ENCODE measurements around the gene WARS2.

WARS2 gene

DNA sequence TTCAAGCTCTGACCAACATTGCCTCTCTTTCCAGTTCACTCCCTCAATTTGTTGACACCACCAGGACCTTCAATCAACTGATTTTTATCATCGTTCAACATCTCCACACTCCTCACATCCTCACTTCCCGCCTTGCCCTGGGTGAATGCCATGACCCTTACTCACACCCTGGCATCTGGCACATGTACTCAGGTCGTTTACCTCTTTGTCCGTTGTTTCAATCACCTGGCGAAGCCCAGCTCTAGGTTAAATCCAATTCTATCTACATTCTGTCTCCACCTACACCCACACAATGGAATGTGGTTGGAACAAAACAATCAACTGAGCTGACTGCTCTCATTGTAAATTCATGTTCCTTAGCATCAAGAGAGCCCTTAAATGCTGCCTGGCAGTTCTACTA is 128.1 kb downstream of the WARS2 start:
- no peak for DNase-seq

DNA sequence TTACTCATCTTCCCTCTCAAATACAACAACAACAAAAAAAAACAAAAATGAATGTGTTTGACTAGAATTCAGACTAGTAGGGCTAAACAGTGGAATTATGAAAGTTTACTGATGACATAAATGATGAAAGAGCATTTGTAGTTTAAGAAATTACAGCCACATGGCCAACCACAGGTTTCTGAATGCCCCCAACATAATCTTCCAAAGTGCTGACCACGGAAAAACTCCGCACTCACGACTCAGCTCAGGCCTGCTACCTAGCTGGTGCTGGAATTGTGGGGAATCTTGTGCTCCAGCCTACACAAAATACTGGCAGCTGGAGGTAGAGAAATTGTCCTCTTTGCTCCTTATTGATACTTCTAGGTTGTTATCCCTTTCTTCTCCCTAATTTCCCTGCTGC is 128.7 kb downstream of the WARS2 start:
- no peak for DNase-seq

DNA sequence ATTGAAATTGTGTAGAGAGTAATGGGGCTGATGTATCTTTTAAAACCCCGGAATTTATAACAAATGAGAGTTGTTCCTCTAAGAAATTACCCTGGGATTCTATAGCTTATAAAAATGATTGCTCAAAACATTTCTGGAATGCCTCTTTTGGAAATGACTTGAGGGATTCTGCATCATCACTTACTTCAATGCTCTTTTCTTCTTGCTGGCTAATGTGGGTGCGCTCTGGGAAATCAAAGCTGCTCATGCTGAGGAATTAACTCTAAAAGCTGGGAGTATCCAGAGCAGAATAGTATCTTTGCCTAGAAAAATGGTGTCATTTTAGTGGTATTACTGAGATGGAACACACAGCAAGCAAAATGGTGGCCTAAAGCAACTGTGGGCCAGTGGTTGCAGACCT is 129.3 kb downstream of the WARS2 start:
- DNase-seq = no peak

DNA sequence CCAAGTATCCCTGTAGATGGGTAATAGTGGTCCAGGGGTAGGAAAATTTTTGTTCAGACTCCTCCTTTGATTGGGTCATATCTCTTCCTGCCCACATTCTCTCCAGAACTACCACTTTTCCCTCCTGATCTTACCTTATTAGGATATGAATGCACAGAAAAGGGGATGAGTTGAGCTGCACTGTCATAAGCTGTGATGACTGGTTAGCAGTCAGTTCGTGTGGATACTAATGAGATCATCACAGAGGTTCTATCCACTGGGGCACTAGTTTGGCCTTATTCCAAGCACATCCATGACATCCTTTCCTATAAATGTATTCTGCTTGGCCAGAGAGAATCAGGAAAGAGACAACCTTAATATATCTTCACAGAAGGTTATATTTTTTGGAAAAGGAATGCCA is 130.3 kb downstream of the WARS2 start:
- DNase-seq = no peak

DNA sequence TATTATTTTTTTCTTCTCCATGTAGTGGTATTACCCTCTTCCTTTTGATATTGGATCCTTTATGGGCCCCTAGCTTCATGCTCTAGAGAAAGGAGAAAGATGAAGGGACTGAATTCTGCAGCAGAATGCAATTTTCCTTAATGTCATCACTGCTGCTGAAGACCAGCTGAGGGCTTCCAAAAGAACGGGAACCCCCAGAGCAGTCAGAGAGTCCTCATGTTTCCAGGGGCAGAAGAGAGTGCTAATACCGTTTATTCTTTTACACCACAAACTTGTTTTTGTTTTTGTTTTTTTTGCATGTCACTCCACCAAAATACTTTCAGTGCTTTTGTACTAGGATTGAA is 131.2 kb downstream of the WARS2 start:
- DNase-seq = no peak

DNA sequence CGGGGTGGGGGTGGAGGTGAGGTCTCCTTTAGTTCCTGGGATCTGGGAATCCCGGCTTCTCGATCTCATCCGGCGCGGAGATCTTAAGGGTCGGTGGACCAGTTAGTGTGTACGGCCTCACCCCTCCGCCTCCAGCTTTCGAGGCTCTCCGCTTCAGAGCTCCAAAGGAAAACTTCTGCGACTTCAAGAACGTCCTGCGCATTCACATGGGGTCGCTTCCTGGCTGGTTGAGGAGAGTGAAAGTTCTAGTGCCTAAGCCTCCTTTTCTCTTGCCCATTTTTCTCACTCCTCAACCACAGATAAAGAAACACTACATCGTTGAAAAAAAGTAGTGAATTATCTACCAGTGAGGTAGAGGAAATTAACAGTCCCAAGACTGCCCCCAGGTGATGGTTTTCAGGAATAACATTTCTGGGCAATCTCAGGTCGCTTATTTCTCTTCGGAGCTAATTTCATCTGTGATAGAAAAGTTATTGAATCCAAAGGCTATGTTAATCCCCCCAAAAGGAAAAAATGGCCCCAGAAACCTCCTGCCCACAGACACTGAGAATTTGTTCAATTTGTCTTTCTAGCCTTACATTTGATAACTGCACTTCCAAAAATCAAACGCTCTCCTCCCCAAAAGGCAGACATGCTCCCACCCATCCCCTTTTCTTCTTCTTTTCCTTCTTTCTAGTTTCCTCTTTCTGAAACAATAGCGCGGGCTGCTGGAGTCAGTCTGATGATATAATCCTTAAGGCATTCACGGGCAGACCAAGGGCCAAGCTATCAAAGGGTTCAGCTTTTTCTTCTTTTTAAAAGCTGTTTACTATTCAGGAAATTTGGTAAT is 131.8 kb downstream of the WARS2 start:
- DNase-seq = peak in 1 of 5 experiments; percentile 39

DNA sequence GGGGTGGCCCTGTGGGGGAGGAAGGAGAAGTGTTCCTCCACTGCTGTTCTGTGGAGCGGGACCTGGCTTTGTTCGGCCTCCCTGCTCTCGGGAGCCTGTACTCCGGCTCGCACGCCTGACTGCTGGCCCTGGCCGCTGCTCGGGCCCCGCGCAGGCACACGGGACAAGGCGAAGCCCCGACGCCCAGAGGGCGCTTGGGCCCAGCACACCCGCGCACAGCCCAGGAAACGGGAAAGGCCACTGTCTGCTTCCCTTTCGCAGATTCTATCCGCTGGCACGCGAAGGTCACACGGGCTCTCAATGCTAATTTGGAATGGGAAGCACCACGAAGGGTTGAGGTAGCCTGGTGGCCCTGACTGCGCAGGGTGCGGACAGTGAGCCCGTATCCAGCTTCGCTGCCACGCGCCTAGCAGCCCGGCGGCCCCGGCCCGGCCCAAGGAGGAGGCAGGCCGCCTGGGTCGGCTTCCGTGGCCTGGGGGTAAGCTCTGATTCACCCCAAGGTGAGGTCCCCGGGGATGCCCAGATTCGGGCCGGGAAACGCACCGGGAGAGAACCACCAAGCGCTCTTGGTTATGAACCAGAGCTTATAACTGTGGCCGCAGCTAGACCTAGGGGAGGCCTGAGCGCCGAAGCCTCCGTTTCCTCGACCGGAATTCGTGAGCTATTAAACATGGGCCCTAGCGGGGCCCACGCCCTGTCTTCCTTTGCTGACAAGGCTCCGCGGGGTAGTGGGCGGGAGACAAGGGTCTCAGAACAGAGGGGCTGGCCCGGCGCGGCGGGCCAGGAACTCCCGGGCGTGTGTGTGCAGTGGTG is 132.6 kb downstream of the WARS2 start:
- no peak for DNase-seq

DNA sequence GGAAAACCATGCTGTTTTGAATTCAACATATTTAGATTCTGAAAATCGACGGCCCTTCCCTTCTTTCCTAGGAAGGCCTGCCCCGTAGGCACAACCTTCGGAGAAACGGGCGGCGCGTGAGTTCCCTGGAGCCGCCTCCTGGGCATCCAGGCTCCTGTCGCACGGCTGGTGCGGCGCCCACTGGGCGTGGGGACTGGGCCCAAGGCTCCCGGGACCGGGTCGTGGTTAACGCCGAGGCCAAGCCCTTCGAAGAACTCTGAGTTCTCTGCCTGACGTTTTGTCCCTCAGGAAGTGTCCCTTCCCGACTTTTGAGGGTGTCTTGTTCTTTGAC is 133.1 kb downstream of the WARS2 start:
- DNase-seq = no peak

DNA sequence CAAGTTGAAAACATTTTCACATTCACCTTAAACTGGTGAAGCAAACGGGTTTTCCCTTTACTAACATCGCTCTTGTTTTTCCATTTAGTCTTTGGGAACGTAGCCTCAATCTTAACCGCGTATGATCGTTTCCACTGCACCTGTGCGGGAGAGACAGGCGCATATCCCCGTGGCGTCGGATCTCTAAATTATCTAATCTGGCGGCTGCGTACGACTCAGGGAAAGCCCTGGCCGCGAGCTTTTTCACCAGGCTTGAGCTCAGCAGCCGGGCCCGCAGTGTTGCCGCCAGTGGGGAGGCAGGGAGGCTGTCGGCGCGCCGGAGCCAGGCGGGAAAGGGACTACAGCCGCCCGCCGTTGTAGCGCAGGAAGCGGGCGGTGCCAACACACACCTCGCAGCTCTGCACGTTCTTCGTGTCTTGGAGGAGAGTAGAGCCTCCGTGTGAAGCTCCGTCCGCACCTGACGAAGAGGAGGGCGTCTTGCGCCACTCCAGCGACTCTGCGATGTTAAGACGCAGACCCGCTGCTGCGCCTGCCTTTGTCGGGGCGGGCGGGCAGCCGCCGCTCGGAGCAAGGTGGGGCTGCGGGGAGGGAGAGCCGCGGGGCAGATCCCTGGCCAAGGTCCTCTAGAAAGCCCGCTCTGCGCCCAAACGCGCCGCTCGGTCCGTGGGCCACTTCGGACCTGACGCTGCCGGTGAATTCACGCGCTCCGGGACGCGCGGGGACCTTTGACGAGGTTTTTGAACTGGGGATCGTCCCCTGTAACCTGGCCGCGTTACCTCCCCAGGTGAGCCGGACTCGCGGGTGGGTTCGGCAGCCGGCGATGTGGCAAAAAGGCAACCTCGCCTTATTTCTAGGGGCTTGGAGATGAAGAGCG is 133.8 kb downstream of the WARS2 start:
- DNase-seq = no peak

DNA sequence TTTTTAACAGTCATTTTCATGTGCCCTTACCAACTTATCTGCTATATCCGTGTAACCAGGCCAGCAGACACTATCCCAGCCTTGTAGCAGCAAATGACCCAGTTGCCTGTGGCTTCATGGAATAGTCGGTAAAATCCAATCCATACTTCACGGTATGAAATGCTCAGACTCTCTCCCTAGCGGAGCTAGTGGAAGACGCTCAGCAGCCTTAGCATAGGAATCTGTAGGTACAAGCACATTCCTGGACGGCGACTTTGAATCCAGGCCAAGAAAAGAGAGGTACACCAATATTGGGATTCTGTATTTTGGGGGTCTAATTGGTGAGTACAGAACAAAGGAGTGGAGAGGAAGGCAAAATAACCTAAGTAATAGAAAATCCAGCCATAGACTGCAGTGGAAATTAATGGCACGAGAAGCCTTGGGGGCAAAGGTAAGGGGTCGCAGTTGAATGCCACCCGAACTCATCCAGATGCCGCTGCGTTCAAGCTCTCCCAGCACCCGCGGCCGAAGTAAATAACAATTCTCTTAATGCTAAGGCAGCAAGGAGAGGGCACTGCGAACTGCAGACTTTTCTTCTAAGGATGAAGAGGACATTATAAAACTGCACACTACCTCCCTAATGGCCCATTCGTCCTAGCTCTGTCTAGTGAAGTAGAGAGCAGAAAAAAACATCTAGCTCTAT is 134.6 kb downstream of the WARS2 start:
- DNase-seq = no peak

DNA sequence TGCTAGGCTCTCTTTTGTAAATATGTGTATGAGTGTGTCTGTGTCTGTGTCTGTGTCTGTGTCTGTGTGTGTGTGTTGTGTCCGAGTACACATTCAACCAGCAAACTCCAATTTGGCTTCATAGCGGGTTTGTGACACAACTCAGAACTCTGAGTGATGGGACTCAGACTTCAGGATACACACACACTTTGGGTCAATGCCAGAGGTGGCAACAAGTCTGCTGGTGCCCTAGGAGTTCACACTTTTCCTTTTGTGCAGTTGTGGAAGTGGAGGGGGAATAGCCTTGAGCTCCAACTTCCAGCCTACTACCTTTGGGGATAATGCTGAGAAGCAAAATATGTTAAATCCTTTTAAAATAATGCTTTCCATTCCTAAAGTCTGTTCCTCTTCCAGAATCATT is 135.7 kb downstream of the WARS2 start:
- no peak for DNase-seq

DNA sequence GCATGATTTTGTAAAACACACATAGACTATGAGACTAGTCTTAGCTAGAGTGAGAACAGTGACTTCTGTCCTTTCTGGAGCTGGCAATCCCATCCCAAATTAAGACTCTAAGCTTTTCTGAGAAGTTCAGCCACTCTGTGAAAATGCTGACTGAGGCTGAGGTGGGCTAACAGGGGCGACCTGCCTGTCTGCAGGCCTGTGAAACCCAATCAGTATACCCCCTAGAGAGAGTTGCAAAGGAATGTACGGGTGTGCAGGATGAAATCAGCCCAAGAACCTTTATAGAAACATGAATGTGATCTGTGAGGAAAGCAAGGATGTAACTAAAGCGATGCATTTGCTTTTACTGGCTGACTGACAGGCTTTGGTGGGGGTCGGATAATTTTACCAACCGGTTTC is 136.3 kb downstream of the WARS2 start:
- no peak for DNase-seq

DNA sequence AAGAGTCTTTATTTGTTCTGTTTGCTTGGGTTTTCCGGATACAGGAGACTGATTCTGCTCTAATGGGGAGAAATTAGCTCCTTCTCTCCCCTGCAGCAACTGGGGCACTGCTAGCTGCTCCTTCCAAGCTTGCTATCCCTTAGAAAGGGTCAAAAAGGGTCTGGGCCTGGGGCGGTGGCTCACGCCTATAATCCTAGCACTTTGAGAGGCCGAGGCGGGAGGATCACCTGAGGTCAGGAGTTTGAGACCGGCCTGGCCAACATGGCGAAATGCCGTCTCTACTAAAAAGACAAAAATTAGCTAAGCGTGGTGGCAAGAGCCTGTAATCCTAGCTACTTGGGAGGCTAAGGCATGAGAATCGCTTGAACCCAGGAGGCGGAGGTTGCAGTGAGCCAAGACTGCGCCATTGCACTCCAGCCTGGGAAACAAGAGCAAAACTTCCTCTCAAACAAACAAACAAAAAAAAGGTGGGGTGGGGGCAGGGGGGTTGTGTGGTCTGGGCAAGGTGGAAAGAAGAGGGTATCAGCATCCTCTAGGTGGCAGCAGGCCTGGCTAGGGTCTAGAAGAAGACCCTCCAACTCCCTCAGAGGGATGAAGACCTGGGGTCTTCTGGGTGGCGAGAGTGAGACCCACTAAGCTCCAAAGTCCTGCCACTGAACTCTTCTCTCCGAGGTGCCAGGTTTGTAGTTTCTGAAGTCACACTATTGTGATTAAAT is 136.9 kb downstream of the WARS2 start:
- no peak for DNase-seq

DNA sequence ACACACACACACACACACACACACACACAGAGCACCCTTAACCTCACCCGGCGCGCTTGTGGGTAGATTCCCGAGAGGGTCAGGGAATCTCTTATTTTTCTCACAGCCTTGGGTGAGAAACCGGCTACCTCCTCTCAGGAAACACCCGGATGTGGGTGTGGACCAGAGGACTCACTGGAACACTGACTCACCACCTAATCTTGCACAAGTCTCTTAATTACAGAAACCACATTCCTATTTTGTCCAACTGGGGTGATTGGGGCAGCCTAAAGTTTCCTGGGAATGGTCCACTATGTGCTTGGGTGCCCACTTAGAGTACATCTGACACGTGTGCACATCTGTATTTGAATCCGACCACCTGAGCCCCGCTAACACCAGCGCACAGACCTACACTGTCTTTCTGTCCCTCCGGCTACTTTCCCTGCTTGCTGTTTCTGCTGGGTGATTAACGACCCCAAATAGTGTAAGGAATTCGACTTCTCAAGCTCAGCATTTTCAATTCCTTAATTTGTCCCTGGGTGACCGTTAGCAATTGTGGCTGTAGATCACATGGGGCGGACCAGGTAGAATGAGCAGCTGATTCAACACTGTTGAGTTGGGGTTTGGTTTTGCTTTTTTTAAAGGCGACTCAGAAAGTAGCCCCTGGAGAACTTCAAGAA is 138.3 kb downstream of the WARS2 start:
- DNase-seq = no peak

DNA sequence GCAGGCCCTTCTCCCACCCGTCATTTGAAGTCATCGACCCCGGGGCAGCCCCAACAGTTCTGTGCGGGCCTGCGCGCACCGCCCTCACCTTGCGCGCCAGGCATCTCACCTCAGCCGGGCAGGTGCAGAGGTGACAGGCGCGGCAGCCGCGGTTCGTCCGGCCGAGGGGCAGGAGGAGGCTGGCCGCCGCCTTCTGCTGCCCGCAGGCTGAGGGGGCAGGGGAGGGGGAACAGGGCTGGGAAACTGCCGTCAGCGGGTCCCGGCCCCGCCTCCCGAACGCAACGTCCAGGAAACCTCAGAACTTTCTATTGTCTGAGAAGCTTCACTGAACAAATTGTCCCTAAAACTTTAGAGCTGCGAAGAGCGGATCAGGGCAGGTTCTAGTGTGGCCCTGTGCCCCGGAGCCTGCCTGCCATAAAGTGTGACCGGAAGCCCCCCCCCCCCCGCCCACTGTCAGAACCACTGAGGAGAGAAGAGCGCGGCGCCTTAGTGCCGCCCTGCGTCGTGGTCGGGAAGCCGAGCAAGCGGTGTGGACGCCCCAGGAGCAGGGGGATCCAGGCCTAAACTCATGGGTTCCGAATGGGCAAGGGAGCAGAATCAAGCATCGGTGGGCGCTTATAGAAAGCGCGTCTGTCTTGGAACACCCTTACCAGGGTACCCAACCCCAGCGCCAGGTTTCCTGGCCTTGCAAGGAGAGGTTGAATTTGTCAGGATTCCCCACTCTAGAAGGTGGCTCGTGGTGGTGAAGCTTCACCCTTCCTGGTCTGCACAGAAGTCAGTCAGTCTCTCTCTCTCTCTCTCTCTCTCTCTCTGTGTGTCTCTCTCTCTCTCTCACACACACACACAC is 139.0 kb downstream of the WARS2 start:
- DNase-seq = no peak

DNA sequence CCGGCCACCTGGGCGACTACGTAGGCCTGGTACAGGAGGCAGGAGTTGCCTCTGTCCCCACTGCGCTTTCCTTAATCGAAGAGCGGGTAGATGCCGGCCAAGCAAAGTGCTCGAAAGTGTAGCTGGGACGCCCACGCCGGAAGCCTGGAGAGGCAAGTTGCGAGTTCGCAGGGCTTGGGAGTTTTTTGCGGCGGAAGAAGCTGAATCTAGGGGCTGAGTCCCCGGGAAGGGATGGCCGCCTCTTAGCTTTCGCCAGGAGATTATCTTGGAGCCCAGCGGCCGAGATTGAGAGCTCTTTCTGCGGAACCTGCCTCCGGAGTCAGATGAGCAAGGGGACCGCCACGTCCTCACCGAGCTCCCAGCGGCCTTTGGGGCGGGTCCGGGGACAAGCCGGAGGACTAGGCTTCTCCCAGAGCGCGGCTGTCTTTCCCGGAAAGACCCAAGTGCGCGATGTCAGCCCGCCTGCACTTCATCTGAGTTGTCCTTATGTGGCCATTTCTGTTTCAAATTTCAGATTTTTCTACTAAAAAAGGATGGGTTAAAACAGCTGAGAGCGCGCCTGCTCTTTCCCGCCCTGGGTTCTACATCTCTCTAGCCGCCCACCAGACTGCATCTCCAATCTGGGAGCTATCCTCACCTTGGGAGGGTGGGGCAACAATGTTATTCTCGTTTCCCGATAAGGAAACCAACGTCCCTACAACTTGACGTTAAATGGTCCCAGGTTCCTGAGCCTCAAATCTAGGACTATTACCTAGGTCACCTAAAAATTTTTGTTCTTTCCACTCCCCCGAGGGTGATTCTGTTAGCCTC is 139.9 kb downstream of the WARS2 start:
- DNase-seq = no peak

DNA sequence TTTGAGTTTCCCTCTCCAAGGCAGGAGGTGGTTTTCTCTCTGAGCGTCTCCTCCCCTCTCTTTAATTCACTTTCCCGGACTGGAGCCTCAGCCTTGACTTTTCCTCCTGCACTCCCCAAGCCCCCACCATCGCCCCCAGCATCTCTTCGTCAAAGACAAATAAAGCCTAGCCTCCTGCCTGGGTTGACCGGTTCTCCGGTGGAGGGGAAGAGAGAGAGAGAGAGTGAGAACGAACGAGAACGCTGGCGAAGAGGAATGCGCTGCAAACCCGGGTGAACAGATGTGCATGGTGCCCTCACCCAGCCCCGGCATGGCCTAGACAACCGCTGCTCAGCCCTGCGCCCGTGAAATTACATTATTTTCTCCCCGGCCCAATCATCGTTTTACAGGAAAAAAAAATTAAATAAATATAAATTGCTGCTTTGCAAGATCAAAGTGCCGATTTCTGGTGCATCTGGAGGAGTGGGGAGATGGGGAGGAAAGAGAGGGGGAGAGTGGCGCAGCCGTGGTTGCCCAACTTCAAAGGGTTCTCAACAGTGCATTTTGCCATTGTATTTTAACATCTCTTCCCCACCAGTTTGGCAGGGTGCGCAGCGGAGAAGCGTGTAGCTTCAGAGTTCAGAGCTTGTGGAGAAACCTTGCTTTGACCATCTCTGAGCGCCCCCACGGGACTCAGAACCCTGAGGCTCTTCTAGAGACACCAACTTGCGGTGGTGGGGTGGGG is 140.9 kb downstream of the WARS2 start:
- DNase-seq = no peak

DNA sequence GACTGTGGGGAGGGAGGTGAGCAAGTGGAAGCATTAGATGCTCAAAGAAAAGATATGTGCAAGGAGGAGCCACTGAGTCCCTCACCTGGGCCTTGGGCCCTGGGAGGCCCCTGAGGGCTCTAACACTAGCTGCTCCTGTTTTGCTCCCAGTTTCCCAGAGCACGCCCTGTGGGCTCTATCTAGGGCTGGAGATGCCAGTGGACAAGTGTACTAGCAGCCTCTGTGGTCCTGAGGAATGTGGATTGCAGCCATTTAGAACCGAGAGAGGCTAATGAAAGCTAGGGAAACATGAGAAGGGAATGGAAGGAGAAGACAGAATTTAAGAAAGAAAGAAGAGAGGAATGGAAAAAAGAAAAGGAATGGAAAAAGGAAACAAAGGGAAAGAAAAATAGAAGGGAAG is 142.3 kb downstream of the WARS2 start:
- no peak for DNase-seq

DNA sequence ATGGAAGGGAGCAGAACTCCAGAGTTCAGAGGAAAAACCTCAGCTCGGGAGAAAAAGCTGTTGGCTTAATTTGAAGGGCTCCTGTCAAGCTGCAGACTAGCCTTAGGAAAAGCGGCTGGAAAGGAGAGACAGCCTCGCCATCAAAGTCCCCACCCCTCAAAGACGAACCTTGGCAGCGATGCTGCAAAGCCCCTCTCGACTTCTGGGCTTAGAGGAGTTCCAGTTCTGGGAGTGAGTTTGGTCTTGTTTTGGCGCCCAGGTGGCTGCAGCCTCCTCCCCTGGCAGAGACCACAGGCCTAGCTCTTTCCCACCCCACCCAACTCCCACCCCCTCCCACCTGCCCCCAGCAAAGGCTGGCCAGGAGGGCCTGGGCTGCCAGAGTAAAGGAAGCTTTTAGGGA is 143.2 kb downstream of the WARS2 start:
- DNase-seq = no peak
